Measurements from ENCODE around the gene NFATC4.

The NFATC4 gene

DNA sequence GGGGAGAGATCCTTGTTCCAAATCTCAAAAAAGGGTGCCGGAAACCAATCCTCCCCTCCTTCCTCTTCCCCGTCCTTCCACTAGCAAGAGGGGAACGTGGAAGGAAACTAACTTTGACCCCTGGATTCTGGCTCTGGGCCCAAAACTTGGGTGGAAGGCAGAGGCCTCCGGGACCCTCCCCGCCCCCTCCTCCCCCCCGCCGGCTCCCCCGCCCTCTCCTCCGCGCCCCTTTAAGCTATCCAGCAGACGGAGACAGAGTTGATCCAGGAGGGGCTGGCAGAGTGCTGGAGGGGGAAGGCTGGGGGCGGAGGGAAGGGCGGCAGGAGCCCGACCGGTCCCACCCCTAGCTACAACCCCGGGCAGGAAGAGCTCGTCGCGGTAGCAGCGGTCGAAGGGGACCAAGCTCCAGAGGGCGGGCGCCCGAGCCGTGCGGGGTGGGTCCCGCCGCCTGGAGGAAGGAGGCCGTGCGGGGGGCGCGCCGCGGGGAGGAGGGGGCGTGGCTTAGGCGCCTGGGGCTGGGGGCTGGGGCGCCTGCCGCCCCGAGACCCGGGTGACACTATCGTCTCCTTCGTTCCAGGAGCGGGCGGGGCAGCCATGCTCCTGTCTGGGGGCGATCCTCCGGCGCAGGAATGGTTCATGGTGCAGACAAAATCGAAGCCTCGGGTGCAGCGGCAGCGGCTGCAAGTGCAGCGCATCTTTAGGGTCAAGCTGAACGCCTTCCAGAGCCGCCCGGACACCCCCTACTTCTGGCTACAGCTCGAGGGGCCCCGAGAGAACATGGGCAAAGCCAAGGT, 30.9 kb downstream of the NFATC4 start, which contains the start of gene NYNRIN (continued):
- TF ChIP-seq GLI2 (tag by site-specific recombination; IDR thresholded peaks at IDR 0.05; ENCODE audit: borderline replicate concordance, low read depth) (no peak), ZNF114 (tag by site-specific recombination; IDR thresholded peaks at IDR 0.05) (no peak), ZNF785 (tag by site-specific recombination; IDR thresholded peaks at IDR 0.05) (no peak), ZNF776 (tag by site-specific recombination; IDR thresholded peaks at IDR 0.05; ENCODE audit: borderline replicate concordance) (no peak), ZNF837 (tag by site-specific recombination; IDR thresholded peaks at IDR 0.05) (no peak), ZNF585B (tag by site-specific recombination; IDR thresholded peaks at IDR 0.05) (no peak), ZNF112 (tag by site-specific recombination; IDR thresholded peaks at IDR 0.05) (no peak), ZNF37A (tag by site-specific recombination; IDR thresholded peaks at IDR 0.05) (no peak), ZNF629 (tag by site-specific recombination; IDR thresholded peaks at IDR 0.05) (no peak), GLIS2 (tag by site-specific recombination; IDR thresholded peaks at IDR 0.05) (peak; percentile 64), ZNF548 (tag by site-specific recombination; IDR thresholded peaks at IDR 0.05) (no peak), SALL2 (tag by site-specific recombination; IDR thresholded peaks at IDR 0.05; ENCODE audit: borderline replicate concordance) (no peak), ZNF16 (tag by site-specific recombination; IDR thresholded peaks at IDR 0.05; ENCODE audit: low read depth) (no peak), ZIC2 (tag by site-specific recombination; IDR thresholded peaks at IDR 0.05) (no peak; the same call in 1 of the 2 replicates), ZNF239 (tag by site-specific recombination; IDR thresholded peaks at IDR 0.05) (no peak), ZNF747 (tag by site-specific recombination; IDR thresholded peaks at IDR 0.05) (no peak), ZNF335 (tag by site-specific recombination; conservative IDR thresholded peaks at IDR 0.05) (0 out of 2 replicates have a peak, but pooled peaks have one; percentile 67), IKZF3 (tag by site-specific recombination; IDR thresholded peaks at IDR 0.05) (no peak), ZNF626 (tag by site-specific recombination; IDR thresholded peaks at IDR 0.05) (no peak), SCRT1 (tag by site-specific recombination; IDR thresholded peaks at IDR 0.05; ENCODE audit: borderline replicate concordance) (no peak), SP3 (tag by site-specific recombination; IDR thresholded peaks at IDR 0.05) (peak; percentile 71), BCL11B (tag by site-specific recombination; IDR thresholded peaks at IDR 0.05; ENCODE audit: low read depth) (no peak), ZNF529 (tag by site-specific recombination; IDR thresholded peaks at IDR 0.05; ENCODE audit: insufficient replicate concordance) (no peak)
- TF ChIP-seq, protein P1, sequence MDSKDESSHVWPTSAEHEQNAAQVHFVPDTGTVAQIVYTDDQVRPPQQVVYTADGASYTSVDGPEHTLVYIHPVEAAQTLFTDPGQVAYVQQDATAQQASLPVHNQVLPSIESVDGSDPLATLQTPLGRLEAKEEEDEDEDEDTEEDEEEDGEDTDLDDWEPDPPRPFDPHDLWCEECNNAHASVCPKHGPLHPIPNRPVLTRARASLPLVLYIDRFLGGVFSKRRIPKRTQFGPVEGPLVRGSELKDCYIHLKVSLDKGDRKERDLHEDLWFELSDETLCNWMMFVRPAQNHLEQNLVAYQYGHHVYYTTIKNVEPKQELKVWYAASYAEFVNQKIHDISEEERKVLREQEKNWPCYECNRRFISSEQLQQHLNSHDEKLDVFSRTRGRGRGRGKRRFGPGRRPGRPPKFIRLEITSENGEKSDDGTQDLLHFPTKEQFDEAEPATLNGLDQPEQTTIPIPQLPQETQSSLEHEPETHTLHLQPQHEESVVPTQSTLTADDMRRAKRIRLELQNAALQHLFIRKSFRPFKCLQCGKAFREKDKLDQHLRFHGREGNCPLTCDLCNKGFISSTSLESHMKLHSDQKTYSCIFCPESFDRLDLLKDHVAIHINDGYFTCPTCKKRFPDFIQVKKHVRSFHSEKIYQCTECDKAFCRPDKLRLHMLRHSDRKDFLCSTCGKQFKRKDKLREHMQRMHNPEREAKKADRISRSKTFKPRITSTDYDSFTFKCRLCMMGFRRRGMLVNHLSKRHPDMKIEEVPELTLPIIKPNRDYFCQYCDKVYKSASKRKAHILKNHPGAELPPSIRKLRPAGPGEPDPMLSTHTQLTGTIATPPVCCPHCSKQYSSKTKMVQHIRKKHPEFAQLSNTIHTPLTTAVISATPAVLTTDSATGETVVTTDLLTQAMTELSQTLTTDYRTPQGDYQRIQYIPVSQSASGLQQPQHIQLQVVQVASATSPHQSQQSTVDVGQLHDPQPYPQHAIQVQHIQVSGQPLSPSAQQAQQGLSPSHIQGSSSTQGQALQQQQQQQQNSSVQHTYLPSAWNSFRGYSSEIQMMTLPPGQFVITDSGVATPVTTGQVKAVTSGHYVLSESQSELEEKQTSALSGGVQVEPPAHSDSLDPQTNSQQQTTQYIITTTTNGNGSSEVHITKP (tag by site-specific recombination; IDR thresholded peaks at IDR 0.05): peak; percentile 41; the same call in 1 of the 2 replicates
- TF ChIP-seq, protein P2, sequence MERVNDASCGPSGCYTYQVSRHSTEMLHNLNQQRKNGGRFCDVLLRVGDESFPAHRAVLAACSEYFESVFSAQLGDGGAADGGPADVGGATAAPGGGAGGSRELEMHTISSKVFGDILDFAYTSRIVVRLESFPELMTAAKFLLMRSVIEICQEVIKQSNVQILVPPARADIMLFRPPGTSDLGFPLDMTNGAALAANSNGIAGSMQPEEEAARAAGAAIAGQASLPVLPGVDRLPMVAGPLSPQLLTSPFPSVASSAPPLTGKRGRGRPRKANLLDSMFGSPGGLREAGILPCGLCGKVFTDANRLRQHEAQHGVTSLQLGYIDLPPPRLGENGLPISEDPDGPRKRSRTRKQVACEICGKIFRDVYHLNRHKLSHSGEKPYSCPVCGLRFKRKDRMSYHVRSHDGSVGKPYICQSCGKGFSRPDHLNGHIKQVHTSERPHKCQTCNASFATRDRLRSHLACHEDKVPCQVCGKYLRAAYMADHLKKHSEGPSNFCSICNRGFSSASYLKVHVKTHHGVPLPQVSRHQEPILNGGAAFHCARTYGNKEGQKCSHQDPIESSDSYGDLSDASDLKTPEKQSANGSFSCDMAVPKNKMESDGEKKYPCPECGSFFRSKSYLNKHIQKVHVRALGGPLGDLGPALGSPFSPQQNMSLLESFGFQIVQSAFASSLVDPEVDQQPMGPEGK (tag by site-specific recombination; IDR thresholded peaks at IDR 0.05): peak; percentile 65
- TF ChIP-seq, protein P3, sequence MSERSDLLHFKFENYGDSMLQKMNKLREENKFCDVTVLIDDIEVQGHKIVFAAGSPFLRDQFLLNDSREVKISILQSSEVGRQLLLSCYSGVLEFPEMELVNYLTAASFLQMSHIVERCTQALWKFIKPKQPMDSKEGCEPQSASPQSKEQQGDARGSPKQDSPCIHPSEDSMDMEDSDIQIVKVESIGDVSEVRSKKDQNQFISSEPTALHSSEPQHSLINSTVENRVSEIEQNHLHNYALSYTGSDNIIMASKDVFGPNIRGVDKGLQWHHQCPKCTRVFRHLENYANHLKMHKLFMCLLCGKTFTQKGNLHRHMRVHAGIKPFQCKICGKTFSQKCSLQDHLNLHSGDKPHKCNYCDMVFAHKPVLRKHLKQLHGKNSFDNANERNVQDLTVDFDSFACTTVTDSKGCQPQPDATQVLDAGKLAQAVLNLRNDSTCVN (tag by site-specific recombination; optimal IDR thresholded peaks at IDR 0.05): peak; percentile 52
- TF ChIP-seq, protein P4, sequence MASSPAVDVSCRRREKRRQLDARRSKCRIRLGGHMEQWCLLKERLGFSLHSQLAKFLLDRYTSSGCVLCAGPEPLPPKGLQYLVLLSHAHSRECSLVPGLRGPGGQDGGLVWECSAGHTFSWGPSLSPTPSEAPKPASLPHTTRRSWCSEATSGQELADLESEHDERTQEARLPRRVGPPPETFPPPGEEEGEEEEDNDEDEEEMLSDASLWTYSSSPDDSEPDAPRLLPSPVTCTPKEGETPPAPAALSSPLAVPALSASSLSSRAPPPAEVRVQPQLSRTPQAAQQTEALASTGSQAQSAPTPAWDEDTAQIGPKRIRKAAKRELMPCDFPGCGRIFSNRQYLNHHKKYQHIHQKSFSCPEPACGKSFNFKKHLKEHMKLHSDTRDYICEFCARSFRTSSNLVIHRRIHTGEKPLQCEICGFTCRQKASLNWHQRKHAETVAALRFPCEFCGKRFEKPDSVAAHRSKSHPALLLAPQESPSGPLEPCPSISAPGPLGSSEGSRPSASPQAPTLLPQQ (tag by site-specific recombination; IDR thresholded peaks at IDR 0.05): peak; percentile 98
- TF ChIP-seq, protein P5, sequence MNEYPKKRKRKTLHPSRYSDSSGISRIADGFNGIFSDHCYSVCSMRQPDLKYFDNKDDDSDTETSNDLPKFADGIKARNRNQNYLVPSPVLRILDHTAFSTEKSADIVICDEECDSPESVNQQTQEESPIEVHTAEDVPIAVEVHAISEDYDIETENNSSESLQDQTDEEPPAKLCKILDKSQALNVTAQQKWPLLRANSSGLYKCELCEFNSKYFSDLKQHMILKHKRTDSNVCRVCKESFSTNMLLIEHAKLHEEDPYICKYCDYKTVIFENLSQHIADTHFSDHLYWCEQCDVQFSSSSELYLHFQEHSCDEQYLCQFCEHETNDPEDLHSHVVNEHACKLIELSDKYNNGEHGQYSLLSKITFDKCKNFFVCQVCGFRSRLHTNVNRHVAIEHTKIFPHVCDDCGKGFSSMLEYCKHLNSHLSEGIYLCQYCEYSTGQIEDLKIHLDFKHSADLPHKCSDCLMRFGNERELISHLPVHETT (tag by site-specific recombination; IDR thresholded peaks at IDR 0.05): no peak

All from HEK293 (cell line).